Measurements from ENCODE around the gene PTCRA. TPM values are rescaled to one million over a fixed set of nuclear protein-coding genes. Genes with fewer than 3 reads are reported as not detected.

PTCRA gene
- total RNA-seq, 1 donor from 2014 or later = not detected

- Histone ChIP-seq H3K4me1 (peaks cover 3% of the 10 kb centered on the region), H3K9me3 (ENCODE audit: low read depth) (no peaks in the 10 kb centered on the region), H3K27ac (peak within 1 kb of the TSS; percentile 97), H4K20me1 (ENCODE audit: low read depth) (peaks cover 18% of the 10 kb centered on the region), H3K27me3 (no peaks in the 10 kb centered on the region), H3K36me3 (no peaks in the 10 kb centered on the region), H2AFZ (replicated peaks) (peak within 1 kb of the TSS; percentile 89), H3K4me2 (peak within 1 kb of the TSS; percentile 97), H3K9ac (peak within 1 kb of the TSS; percentile 69), H3K4me3 (peak within 1 kb of the TSS; percentile 69), H3K79me2 (ENCODE audit: low read depth) (peaks cover 43% of the 10 kb centered on the region), H3F3A (ENCODE audit: low read depth) (peaks cover 39% of the 10 kb centered on the region)
- no peak for TF ChIP-seq CTCF (IDR thresholded peaks at IDR 0.05)
- TF ChIP-seq EZH2 (IDR thresholded peaks at IDR 0.05) = no peak
- no peak for TF ChIP-seq EZH2phosphoT487 (IDR thresholded peaks at IDR 0.05)
- Mint-ChIP-seq H3K4me1 (peaks cover 26% of the 10 kb centered on the region), H3K27me3 (ENCODE audit: insufficient read depth, low read depth) (peaks cover 7% of the 10 kb centered on the region), H3K9me3 (no peaks in the 10 kb centered on the region), H3K36me3 (peaks cover 5% of the 10 kb centered on the region), H3K4me3 (peak within 1 kb of the TSS; percentile 96), H3K27ac (peak within 1 kb of the TSS; percentile 89)
- peak; percentile 97 for DNase-seq (ENCODE audit: low spot score)
Observed at GRCh38 chr6:42928986-42929820, 13.3 kb downstream of the PTCRA start, which contains the start of gene CNPY3. TSS of gene CNPY3 (plus strand) at chr6:42929480. CDS start at chr6:42929571, 91 bp downstream.

GRCh38 chr6:42929821-42930360 lies 14.0 kb downstream of the PTCRA start:
- H3K36me3 ChIP-seq = no peaks in the 10 kb centered on the region
- Mint-ChIP-seq H3K4me3 (peak overlapping the region; percentile 96), H3K9me3 (no peaks in the 10 kb centered on the region), H3K36me3 (peaks cover 6% of the 10 kb centered on the region), H3K4me1 (peaks cover 26% of the 10 kb centered on the region), H3K27me3 (ENCODE audit: insufficient read depth, low read depth) (peaks cover 8% of the 10 kb centered on the region), H3K27ac (peak overlapping the region; percentile 89)
- H3K79me2 ChIP-seq (ENCODE audit: low read depth) = peaks cover 50% of the 10 kb centered on the region
- H3K4me1 ChIP-seq = peaks cover 3% of the 10 kb centered on the region
- H3K9ac ChIP-seq = peak overlapping the region; percentile 69
- peak overlapping the region; percentile 97 for H3K4me2 ChIP-seq
- H4K20me1 ChIP-seq (ENCODE audit: low read depth) = peaks cover 19% of the 10 kb centered on the region
- no peaks in the 10 kb centered on the region for H3K27me3 ChIP-seq
- H3K9me3 ChIP-seq (ENCODE audit: low read depth) = no peaks in the 10 kb centered on the region
- TF ChIP-seq CTCF (IDR thresholded peaks at IDR 0.05) = no peak
- TF ChIP-seq EZH2 (IDR thresholded peaks at IDR 0.05) = no peak
- no peak for TF ChIP-seq EZH2phosphoT487 (IDR thresholded peaks at IDR 0.05)
- H2AFZ ChIP-seq (replicated peaks) = peak overlapping the region; percentile 52
- H3K4me3 ChIP-seq = peak overlapping the region; percentile 69
- peak overlapping the region; percentile 97 for H3K27ac ChIP-seq
- no peak for DNase-seq (ENCODE audit: low spot score)
- peaks cover 39% of the 10 kb centered on the region for H3F3A ChIP-seq (ENCODE audit: low read depth)

- Mint-ChIP-seq H3K9me3 (no peaks in the 10 kb centered on the region), H3K27me3 (ENCODE audit: insufficient read depth, low read depth) (peaks cover 4% of the 10 kb centered on the region), H3K4me3 (no peak overlapping the region), H3K4me1 (peaks cover 26% of the 10 kb centered on the region), H3K27ac (no peak overlapping the region), H3K36me3 (peaks cover 13% of the 10 kb centered on the region)
- Histone ChIP-seq H3K4me3 (no peak overlapping the region), H2AFZ (replicated peaks) (no peak overlapping the region), H3K27me3 (no peaks in the 10 kb centered on the region), H4K20me1 (ENCODE audit: low read depth) (peaks cover 24% of the 10 kb centered on the region), H3K36me3 (no peaks in the 10 kb centered on the region), H3F3A (ENCODE audit: low read depth) (peaks cover 39% of the 10 kb centered on the region), H3K79me2 (ENCODE audit: low read depth) (peaks cover 62% of the 10 kb centered on the region), H3K4me1 (peaks cover 3% of the 10 kb centered on the region), H3K4me2 (peak overlapping the region; percentile 8), H3K9me3 (ENCODE audit: low read depth) (no peaks in the 10 kb centered on the region), H3K27ac (no peak overlapping the region), H3K9ac (peak overlapping the region; percentile 11)
- no peak for DNase-seq (ENCODE audit: low spot score)
- no peak for TF ChIP-seq EZH2phosphoT487 (IDR thresholded peaks at IDR 0.05)
- TF ChIP-seq EZH2 (IDR thresholded peaks at IDR 0.05) = no peak
- TF ChIP-seq CTCF (IDR thresholded peaks at IDR 0.05) = no peak
Observed at GRCh38 chr6:42932412-42932811, 16.6 kb downstream of the PTCRA start.
